ENCODE results near the gene ASGR2.

Gene ASGR2

DNA sequence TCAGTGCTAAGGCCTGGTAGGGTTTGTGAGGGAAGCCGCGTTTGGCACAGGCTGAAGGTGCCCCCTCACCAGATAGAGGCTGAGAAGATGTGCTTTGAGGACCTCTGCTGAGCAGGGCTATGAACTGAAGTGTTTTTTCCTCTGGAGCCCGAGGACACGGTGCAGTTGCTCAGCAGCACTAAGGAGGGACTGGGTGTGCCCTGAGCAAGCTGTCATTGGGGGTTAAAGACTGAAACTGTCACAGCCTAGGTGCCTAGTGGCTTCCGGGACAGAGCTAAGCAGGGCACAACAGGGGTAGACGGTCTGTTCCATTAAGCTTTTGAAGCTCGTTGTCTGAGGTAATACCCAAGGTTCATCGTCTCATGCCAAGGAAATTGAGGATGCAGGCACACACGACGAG is 24.8 kb upstream of the ASGR2 start:
- Histone ChIP-seq H2AFZ (ENCODE audit: low read length) (peak overlapping the region; percentile 1), H3K27me3 (ENCODE audit: control insufficient read depth in 3 of 3, insufficient read depth in 3 of 3, low read depth in 1 of 3, low read length in 3 of 3) (peaks cover 0 to 3% (median 0%) of the 10 kb centered on the region in 3 experiments), H3K18ac (ENCODE audit: low read length) (no peak overlapping the region)

DNA sequence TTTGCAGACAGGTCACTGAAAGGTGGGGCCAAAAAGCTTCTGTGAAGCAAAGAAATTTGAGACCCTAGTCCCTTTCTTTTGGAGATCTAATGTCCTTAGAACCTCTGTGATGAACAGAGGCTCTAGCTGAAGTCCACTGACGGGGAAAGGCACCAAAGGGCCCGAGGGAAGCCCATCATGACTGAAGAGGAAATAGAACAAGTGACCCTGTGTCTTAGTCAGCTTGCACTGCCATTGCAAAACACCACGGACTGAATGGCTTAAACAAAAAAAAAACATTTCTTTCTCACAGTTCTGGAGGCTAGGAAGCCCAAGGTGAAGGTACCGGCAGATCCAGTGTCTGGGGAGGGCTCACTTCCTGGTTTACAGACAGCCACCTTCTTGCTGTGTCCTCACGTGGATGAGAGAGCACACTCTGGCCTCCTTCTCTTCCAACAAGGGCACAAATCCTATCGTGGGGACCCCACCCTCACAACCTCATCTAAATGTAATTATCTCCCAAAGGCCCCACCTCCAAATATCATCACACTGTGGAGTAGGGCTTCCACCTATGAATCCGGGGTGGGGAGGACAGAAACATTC is 24.3 kb upstream of the ASGR2 start:
- Histone ChIP-seq H3K18ac (ENCODE audit: low read length) (no peak overlapping the region), H3K4me3 (ENCODE audit: low read length in 2 of 2) (no peak overlapping the region), H3K9ac (ENCODE audit: low read depth, low read length, poor library complexity) (no peak overlapping the region), H2BK120ac (ENCODE audit: low read depth, low read length) (no peak overlapping the region), H3K9me3 (replicated peaks in 1 of 2; ENCODE audit: control insufficient read depth in 2 of 2, insufficient read depth in 1 of 2, low read depth in 1 of 2, low read length in 2 of 2) (peaks cover 0 to 6% of the 10 kb centered on the region in 2 donors), H2AK5ac (ENCODE audit: low read depth, low read length) (no peak overlapping the region), H3K27ac (replicated peaks; ENCODE audit: low read length) (no peak overlapping the region), H3K14ac (ENCODE audit: low read length) (no peak overlapping the region), H3K4ac (ENCODE audit: low read length) (no peak overlapping the region), H2BK12ac (ENCODE audit: low read length) (no peak overlapping the region), H3K79me1 (ENCODE audit: low read depth, low read length) (no peaks in the 10 kb centered on the region), H3K27me3 (ENCODE audit: control insufficient read depth in 3 of 3, insufficient read depth in 3 of 3, low read depth in 1 of 3, low read length in 3 of 3) (peaks cover 0 to 3% (median 0%) of the 10 kb centered on the region in 3 experiments), H2BK15ac (ENCODE audit: low read length) (no peak overlapping the region), H3K4me1 (ENCODE audit: control insufficient read depth in 2 of 2, insufficient read depth in 1 of 2, low read depth in 1 of 2, low read length in 2 of 2) (peaks cover 2 to 6% of the 10 kb centered on the region in 2 donors), H3K36me3 (replicated peaks in 1 of 2; ENCODE audit: control insufficient read depth in 2 of 2, insufficient read depth in 2 of 2, low read length in 2 of 2) (no peaks in the 10 kb centered on the region), H3K4me2 (ENCODE audit: insufficient read depth, low read length, poor library complexity, severe bottlenecking) (no peak overlapping the region), H2BK5ac (ENCODE audit: low read length) (no peak overlapping the region), H4K8ac (ENCODE audit: low read depth, low read length) (no peak overlapping the region), H2AFZ (ENCODE audit: low read length) (peak overlapping the region; percentile 18), H4K91ac (ENCODE audit: low read depth, low read length, poor library complexity) (no peak overlapping the region), H3K23ac (ENCODE audit: low read depth, low read length, poor library complexity) (no peak overlapping the region)
- DNase-seq (ENCODE audit: low spot score) = no peak
- WGBS, 2 donors (ENCODE audit: extremely low coverage in 2 of 2, insufficient read length in 2 of 2, insufficient replicate concordance in 1 of 2) = no CpG with 5 or more reads among the region's 7 CpGs

More for the DNA sequence above, 24.8 kb upstream of the ASGR2 start:
- Histone ChIP-seq H2BK15ac (ENCODE audit: low read length) (no peak overlapping the region), H3K14ac (ENCODE audit: low read length) (no peak overlapping the region), H3K36me3 (replicated peaks in 1 of 2; ENCODE audit: control insufficient read depth in 2 of 2, insufficient read depth in 2 of 2, low read length in 2 of 2) (no peaks in the 10 kb centered on the region), H3K9me3 (replicated peaks in 1 of 2; ENCODE audit: control insufficient read depth in 2 of 2, insufficient read depth in 1 of 2, low read depth in 1 of 2, low read length in 2 of 2) (peaks cover 0 to 6% of the 10 kb centered on the region in 2 donors), H3K4me1 (ENCODE audit: control insufficient read depth in 2 of 2, insufficient read depth in 1 of 2, low read depth in 1 of 2, low read length in 2 of 2) (peaks cover 4 to 6% of the 10 kb centered on the region in 2 donors), H3K23ac (ENCODE audit: low read depth, low read length, poor library complexity) (no peak overlapping the region), H2AK5ac (ENCODE audit: low read depth, low read length) (peak overlapping the region; percentile 10), H3K27ac (replicated peaks; ENCODE audit: low read length) (no peak overlapping the region), H3K9ac (ENCODE audit: low read depth, low read length, poor library complexity) (no peak overlapping the region), H3K4me2 (ENCODE audit: insufficient read depth, low read length, poor library complexity, severe bottlenecking) (no peak overlapping the region), H2BK12ac (ENCODE audit: low read length) (no peak overlapping the region), H4K91ac (ENCODE audit: low read depth, low read length, poor library complexity) (no peak overlapping the region), H3K79me1 (ENCODE audit: low read depth, low read length) (no peaks in the 10 kb centered on the region), H4K8ac (ENCODE audit: low read depth, low read length) (no peak overlapping the region), H3K4me3 (ENCODE audit: low read length in 2 of 2) (peak overlapping the region in 1 of 2 donors; percentile 2), H3K4ac (ENCODE audit: low read length) (no peak overlapping the region), H2BK5ac (ENCODE audit: low read length) (no peak overlapping the region), H2BK120ac (ENCODE audit: low read depth, low read length) (no peak overlapping the region)
- no peak for DNase-seq (ENCODE audit: low spot score)
- WGBS, 2 donors (ENCODE audit: extremely low coverage in 2 of 2, insufficient read length in 2 of 2, insufficient replicate concordance in 1 of 2) = no CpG with 5 or more reads among the region's 10 CpGs

DNA sequence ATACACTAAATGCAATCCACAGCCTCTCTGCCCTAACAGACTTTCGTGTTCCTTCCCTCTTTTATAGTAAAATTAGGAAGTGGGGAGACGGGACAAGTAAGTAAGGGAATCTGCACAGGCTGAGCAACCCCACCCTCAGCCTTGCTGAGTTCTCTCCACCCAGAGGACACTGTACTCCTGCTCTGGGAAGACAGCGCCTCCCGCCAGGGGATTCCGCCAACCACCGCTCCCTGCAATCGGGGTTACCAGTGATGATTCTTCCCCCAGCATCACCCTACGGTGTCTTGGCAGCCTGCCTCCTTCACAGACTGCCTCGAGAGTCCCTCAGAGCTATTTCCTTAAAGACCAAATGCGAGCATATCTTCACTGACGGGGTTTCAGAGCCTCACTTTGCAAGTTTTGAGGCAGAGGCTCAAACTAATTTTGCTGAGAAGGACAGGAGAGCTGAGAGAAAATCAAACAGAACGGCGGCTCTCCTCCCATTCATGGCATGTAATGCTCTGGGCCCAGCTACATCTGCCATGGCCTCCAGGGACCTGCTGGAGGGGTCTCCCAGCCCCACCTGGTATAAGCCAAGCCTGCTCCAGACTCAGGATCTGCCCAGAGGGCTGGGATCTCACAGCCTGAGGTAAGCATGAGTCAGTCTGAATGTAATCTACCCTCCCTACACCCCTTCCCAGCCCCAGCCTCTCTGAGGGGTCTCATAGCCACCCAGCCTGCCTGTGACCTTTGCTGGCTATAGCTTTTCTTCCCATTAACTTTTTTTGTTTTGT is 22.7 kb upstream of the ASGR2 start:
- Histone ChIP-seq H3K27me3 (ENCODE audit: control insufficient read depth in 3 of 3, insufficient read depth in 3 of 3, low read depth in 1 of 3, low read length in 3 of 3) (peaks cover 0 to 3% (median 0%) of the 10 kb centered on the region in 3 experiments), H3K4ac (ENCODE audit: low read length) (no peak overlapping the region)

DNA sequence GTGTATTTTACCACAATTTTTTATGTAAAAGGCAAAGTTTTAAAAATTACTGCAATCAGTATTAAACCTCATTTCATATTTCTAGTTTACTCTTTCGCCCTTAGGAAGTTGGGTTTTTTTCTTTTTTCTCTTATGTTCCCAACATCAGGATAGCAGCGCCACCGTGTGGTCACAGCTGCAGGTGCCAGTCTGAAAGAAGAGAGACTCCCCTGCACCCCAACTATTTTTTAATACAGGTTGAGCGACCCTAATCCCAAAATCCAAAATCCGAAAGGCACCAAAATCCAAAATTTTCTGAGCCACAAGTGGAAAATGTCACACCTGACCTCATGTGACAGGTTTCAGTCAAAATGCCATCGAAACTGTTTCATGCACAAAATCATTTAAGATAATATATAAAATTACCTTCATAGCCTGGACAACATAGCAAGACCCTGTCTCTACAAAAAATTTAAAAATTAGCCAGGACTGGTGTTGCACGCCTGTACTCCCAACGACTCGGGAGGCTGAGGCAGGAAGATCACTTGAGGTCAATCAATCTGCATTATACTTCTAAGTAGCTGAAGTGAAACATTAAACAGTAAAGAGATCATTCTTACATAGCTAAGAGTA is 21.8 kb upstream of the ASGR2 start:
- no peak overlapping the region for H3K9ac ChIP-seq (ENCODE audit: low read depth, low read length, poor library complexity)
- H4K8ac ChIP-seq (ENCODE audit: low read depth, low read length) = no peak overlapping the region
- H2BK12ac ChIP-seq (ENCODE audit: low read length) = no peak overlapping the region
- no peak overlapping the region for H3K14ac ChIP-seq (ENCODE audit: low read length)
- no peaks in the 10 kb centered on the region for H3K79me1 ChIP-seq (ENCODE audit: low read depth, low read length)
- H3K18ac ChIP-seq (ENCODE audit: low read length) = no peak overlapping the region
- H3K36me3 ChIP-seq (replicated peaks in 1 of 2; ENCODE audit: control insufficient read depth in 2 of 2, insufficient read depth in 2 of 2, low read length in 2 of 2) = no peaks in the 10 kb centered on the region
- H2BK5ac ChIP-seq (ENCODE audit: low read length) = no peak overlapping the region
- no peak overlapping the region for H3K4me2 ChIP-seq (ENCODE audit: insufficient read depth, low read length, poor library complexity, severe bottlenecking)
- H2AFZ ChIP-seq (ENCODE audit: low read length) = no peak overlapping the region
- no peak overlapping the region for H2AK5ac ChIP-seq (ENCODE audit: low read depth, low read length)
- no CpG with 5 or more reads among the region's 9 CpGs for WGBS, 2 donors (ENCODE audit: extremely low coverage in 2 of 2, insufficient read length in 2 of 2, insufficient replicate concordance in 1 of 2)
- peaks cover 0 to 6% of the 10 kb centered on the region in 2 donors for H3K9me3 ChIP-seq (replicated peaks in 1 of 2; ENCODE audit: control insufficient read depth in 2 of 2, insufficient read depth in 1 of 2, low read depth in 1 of 2, low read length in 2 of 2)
- DNase-seq (ENCODE audit: low spot score) = peak; percentile 79
- H3K27me3 ChIP-seq (ENCODE audit: control insufficient read depth in 3 of 3, insufficient read depth in 3 of 3, low read depth in 1 of 3, low read length in 3 of 3) = peaks cover 0 to 3% (median 0%) of the 10 kb centered on the region in 3 experiments
- no peak overlapping the region for H2BK120ac ChIP-seq (ENCODE audit: low read depth, low read length)
- H3K4me1 ChIP-seq (ENCODE audit: control insufficient read depth in 2 of 2, insufficient read depth in 1 of 2, low read depth in 1 of 2, low read length in 2 of 2) = peaks cover 6 to 16% of the 10 kb centered on the region in 2 donors
- H3K23ac ChIP-seq (ENCODE audit: low read depth, low read length, poor library complexity) = no peak overlapping the region
- no peak overlapping the region for H4K91ac ChIP-seq (ENCODE audit: low read depth, low read length, poor library complexity)
- H3K4me3 ChIP-seq (ENCODE audit: low read length in 2 of 2) = no peak overlapping the region
- H3K27ac ChIP-seq (replicated peaks; ENCODE audit: low read length) = no peak overlapping the region
- no peak overlapping the region for H3K4ac ChIP-seq (ENCODE audit: low read length)
- no peak overlapping the region for H2BK15ac ChIP-seq (ENCODE audit: low read length)

More for the DNA sequence above, 22.7 kb upstream of the ASGR2 start:
- H3K9me3 ChIP-seq (replicated peaks in 1 of 2; ENCODE audit: control insufficient read depth in 2 of 2, insufficient read depth in 1 of 2, low read depth in 1 of 2, low read length in 2 of 2) = peaks cover 0 to 6% of the 10 kb centered on the region in 2 donors
- no peak overlapping the region for H3K4me3 ChIP-seq (ENCODE audit: low read length in 2 of 2)
- no peak overlapping the region for H2BK120ac ChIP-seq (ENCODE audit: low read depth, low read length)
- no CpG with 5 or more reads among the region's 13 CpGs for WGBS, 2 donors (ENCODE audit: extremely low coverage in 2 of 2, insufficient read length in 2 of 2, insufficient replicate concordance in 1 of 2)
- H4K91ac ChIP-seq (ENCODE audit: low read depth, low read length, poor library complexity) = no peak overlapping the region
- H3K23ac ChIP-seq (ENCODE audit: low read depth, low read length, poor library complexity) = no peak overlapping the region
- no peak overlapping the region for H3K14ac ChIP-seq (ENCODE audit: low read length)
- H2BK5ac ChIP-seq (ENCODE audit: low read length) = no peak overlapping the region
- no peak overlapping the region for H2BK12ac ChIP-seq (ENCODE audit: low read length)
- no peaks in the 10 kb centered on the region for H3K79me1 ChIP-seq (ENCODE audit: low read depth, low read length)
- H3K27ac ChIP-seq (replicated peaks; ENCODE audit: low read length) = no peak overlapping the region
- no peak overlapping the region for H2BK15ac ChIP-seq (ENCODE audit: low read length)
- H3K4me2 ChIP-seq (ENCODE audit: insufficient read depth, low read length, poor library complexity, severe bottlenecking) = no peak overlapping the region
- H3K4me1 ChIP-seq (ENCODE audit: control insufficient read depth in 2 of 2, insufficient read depth in 1 of 2, low read depth in 1 of 2, low read length in 2 of 2) = peaks cover 3 to 12% of the 10 kb centered on the region in 2 donors
- H3K18ac ChIP-seq (ENCODE audit: low read length) = no peak overlapping the region
- DNase-seq (ENCODE audit: low spot score) = no peak
- peak overlapping the region; percentile 18 for H2AFZ ChIP-seq (ENCODE audit: low read length)
- no peak overlapping the region for H4K8ac ChIP-seq (ENCODE audit: low read depth, low read length)
- no peak overlapping the region for H2AK5ac ChIP-seq (ENCODE audit: low read depth, low read length)
- no peak overlapping the region for H3K9ac ChIP-seq (ENCODE audit: low read depth, low read length, poor library complexity)
- H3K36me3 ChIP-seq (replicated peaks in 1 of 2; ENCODE audit: control insufficient read depth in 2 of 2, insufficient read depth in 2 of 2, low read length in 2 of 2) = no peaks in the 10 kb centered on the region
